IPS-20b (cell line): ENCODE results near the gene WBP1.
"Not testable (repeated sequence)": the region's sequence is repeated elsewhere in the genome, so short reads cannot be mapped to it uniquely, and the experiment has no call there.

Experiments
- H3K27ac ChIP-seq: one replicate; pipeline ENCODE4 v1.5.1; 2013; ENCODE audit warnings: low read length
- H3K27me3 ChIP-seq: 2 replicates; pipeline ENCODE4 v1.6.1; 2013; ENCODE audit warnings: mild to moderate bottlenecking, low read length, inconsistent platforms; ENCODE audit not compliant: insufficient read depth
- H3K36me3 ChIP-seq: 2 replicates; pipeline ENCODE4 v1.6.1; 2013; ENCODE audit warnings: low read depth, mild to moderate bottlenecking, inconsistent platforms, low read length, moderate library complexity; ENCODE audit not compliant: insufficient read depth
- H3K4me1 ChIP-seq: 2 replicates; pipeline ENCODE4 v1.6.1; 2013; ENCODE audit warnings: mild to moderate bottlenecking, control low read depth, inconsistent platforms, low read length, moderate library complexity; ENCODE audit not compliant: insufficient read depth
- H3K4me3 ChIP-seq: 2 replicates; pipeline ENCODE4 v1.5.1; 2013; ENCODE audit warnings: mild to moderate bottlenecking, low read length, inconsistent platforms
- H3K9ac ChIP-seq: 2 replicates; pipeline ENCODE4 v1.6.1; 2013; ENCODE audit warnings: low read depth, mild to moderate bottlenecking, inconsistent platforms, low read length, moderate library complexity
- H3K9me3 ChIP-seq: 2 replicates; pipeline ENCODE4 v1.6.1; 2013; ENCODE audit warnings: mild to moderate bottlenecking, low read depth, low read length, inconsistent platforms; ENCODE audit not compliant: insufficient read depth

The WBP1 gene

GRCh38 chr2:74474481-74474880, 16.2 kb downstream of the WBP1 start:
- Histone ChIP-seq H3K27ac (no peak overlapping the region), H3K9me3 (no peaks in the 10 kb centered on the region), H3K27me3 (no peaks in the 10 kb centered on the region), H3K4me3 (no peak overlapping the region), H3K4me1 (no peaks in the 10 kb centered on the region; the same call in 1 of the 2 replicates), H3K9ac (no peak overlapping the region), H3K36me3 (peaks cover 22% of the 10 kb centered on the region)

- no peak overlapping the region for H3K4me3 ChIP-seq
- no peaks in the 10 kb centered on the region for H3K27me3 ChIP-seq
- H3K27ac ChIP-seq, result no peak overlapping the region
- peaks cover 25% of the 10 kb centered on the region for H3K36me3 ChIP-seq
- no peaks in the 10 kb centered on the region for H3K9me3 ChIP-seq
- no peak overlapping the region for H3K9ac ChIP-seq
- no peaks in the 10 kb centered on the region; the same call in 1 of the 2 replicates for H3K4me1 ChIP-seq
These were observed 16.7 kb downstream of the WBP1 start for GRCh38 chr2:74474899-74475298.

DNA sequence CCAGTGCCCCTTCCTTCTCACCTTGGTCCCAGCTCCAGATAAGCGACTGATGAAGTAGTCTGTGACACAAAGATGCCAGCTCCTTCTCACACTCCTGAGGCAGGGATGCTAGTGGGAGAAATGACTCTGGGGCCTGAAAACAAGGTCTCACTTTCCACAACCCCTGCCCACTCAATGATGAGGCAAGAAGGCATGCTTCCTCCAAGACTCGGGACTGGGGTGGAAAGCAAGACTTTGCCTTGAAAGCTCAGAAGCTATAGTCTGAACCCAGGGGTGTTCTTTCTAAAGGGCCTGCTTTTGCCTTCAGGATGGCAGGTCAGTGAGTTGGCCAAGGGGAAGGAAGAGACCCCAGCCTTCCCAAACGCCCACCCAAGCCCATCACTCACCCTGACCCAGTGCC, 23.2 kb downstream of the WBP1 start:
- Histone ChIP-seq H3K27ac (no peak overlapping the region), H3K36me3 (peaks cover 27% of the 10 kb centered on the region), H3K4me3 (peak overlapping the region; percentile 97), H3K4me1 (no peaks in the 10 kb centered on the region; the same call in 1 of the 2 replicates), H3K9me3 (no peaks in the 10 kb centered on the region), H3K27me3 (no peaks in the 10 kb centered on the region), H3K9ac (peak overlapping the region; percentile 96; the same call in 1 of the 2 replicates)

DNA sequence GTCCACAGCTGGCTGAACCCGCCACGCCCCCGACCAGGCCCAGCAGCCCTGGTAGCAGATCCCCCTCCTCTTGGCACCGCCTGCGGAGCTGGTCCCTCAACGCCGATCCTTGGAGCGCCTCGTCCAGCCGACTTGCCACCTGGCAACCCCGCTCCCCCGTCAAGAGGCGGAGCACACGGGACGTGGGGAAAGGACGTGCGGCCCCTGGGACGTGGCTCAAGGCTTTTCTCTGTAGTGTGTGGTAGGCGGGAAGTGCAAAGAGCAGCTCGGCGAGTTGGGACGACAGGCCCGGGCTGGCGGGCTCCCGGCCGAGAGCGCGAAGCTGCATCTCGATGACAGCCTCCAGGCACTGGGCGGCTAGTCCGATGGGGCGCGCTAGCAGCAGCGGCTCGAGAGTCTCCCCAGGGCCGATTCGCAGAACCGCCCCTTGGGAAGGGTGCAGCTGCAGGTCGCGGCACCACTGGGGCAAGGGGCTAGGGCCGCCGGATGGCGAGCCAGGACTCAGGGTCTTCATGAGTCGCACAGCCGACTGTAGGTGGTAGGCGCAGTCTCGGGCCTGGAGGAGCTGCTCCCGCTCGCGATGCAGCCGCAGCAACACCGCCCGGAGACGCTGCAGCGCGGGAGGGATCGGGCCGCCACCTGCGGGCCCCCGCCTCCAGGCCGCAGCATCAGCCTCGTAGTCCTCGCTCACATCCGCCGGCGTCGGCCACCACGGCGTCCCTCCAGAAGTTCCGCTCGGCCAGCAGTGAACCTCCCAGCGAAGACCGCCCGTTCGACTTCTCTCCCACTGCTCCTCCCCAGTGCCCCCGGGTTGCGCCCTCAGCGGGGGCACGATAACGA, 23.9 kb downstream of the WBP1 start:
- Histone ChIP-seq H3K9me3 (no peaks in the 10 kb centered on the region), H3K4me1 (no peaks in the 10 kb centered on the region; the same call in 1 of the 2 replicates), H3K27ac (peak overlapping the region; percentile 98), H3K36me3 (peaks cover 30% of the 10 kb centered on the region), H3K4me3 (peak overlapping the region; percentile 97), H3K27me3 (no peaks in the 10 kb centered on the region), H3K9ac (peak overlapping the region; percentile 96; the same call in 1 of the 2 replicates)

DNA sequence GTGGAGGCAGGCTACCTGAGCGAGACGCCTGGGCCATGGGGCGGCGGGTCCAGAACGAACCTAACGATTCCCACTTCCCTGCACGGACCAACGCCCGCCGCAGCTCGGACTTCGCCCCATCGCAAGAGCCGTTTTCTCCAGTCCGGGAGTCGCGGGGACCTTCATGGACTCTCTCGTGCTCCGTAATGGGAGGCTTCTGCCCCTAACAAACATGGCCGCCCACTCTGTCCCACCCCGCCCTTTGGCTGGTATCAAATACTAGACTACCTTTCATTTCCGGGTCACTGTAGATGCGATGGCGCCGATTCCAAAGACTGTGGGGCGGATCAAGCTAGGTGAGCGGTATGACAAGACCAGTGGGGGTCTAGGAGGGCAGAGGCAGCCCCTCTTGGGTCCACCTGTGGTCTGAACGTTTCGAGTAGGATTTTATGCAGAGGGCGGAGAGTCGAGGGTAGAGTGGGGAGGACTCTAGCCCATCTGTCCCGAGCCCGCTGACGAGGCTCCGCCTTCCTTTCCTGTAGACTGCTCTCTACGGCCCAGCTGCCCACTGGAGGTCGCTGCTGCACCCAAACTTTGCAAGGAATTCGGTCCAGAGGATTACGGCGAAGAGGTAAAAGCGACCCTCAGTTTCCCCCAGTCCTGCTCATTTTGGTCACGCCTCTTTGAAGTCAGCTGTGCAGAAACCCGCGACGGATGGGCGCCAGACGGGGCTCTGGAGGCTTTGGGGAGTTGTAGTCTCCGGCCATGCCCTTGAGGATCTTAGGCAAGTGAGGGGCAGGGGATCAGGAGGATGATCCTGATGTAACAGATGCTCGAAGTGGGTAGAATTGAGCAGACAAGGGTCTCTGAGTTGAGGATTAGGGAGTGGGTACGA, 24.8 kb downstream of the WBP1 start, which contains the start of the genes CCDC142 and TTC31:
Gene CCDC142 (minus strand): TSS at position 198 of the 874 bp plus-strand sequence. CDS start 161 bp downstream, at position 37.
Gene TTC31 (plus strand): TSS at position 281 of the 874 bp plus-strand sequence. CDS start 15 bp downstream, at position 296.
- Histone ChIP-seq H3K27me3 (no peaks in the 10 kb centered on the region), H3K4me3 (peak within 1 kb of the TSS; percentile 97), H3K36me3 (peaks cover 26% of the 10 kb centered on the region), H3K9me3 (no peaks in the 10 kb centered on the region), H3K9ac (peak within 1 kb of the TSS; percentile 96), H3K27ac (peak within 1 kb of the TSS; percentile 98), H3K4me1 (no peaks in the 10 kb centered on the region; the same call in 1 of the 2 replicates)

- H3K36me3 ChIP-seq, result peaks cover 26% of the 10 kb centered on the region
- not testable (repeated sequence) for H3K27ac ChIP-seq, H3K9me3 ChIP-seq
These were observed 25.5 kb downstream of the WBP1 start for GRCh38 chr2:74483675-74484164.

DNA sequence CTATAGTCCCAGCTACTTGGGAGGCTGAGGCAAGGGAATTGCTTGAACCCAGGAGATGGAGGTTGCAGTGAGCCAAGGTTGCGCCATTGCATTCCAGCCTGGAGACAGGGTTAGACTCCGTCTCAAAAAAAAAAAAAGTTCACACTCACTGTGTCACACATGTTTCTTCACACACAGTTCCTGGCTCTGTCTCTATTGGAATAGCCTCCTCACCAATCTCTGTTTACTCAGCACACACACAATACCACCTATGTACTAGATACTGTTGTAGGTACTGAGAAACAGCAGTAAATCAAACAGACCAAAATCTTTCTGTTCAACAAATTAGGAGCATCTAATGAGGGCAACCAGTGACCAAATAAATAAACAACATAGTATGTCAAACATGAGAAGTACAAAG, 27.9 kb downstream of the WBP1 start:
- Histone ChIP-seq H3K4me3 (no peak overlapping the region), H3K36me3 (peaks cover 21% of the 10 kb centered on the region), H3K27ac (no peak overlapping the region), H3K4me1 (no peaks in the 10 kb centered on the region; the same call in 1 of the 2 replicates), H3K9ac (no peak overlapping the region), H3K9me3 (no peaks in the 10 kb centered on the region), H3K27me3 (no peaks in the 10 kb centered on the region)

More at GRCh38 chr2:74483675-74484164, 25.5 kb downstream of the WBP1 start:
- H3K4me3 ChIP-seq, result peak overlapping the region; percentile 97
- H3K27me3 ChIP-seq, H3K4me1 ChIP-seq: not testable (repeated sequence)
- H3K9ac ChIP-seq, result peak overlapping the region; percentile 96; the same call in 1 of the 2 replicates

DNA sequence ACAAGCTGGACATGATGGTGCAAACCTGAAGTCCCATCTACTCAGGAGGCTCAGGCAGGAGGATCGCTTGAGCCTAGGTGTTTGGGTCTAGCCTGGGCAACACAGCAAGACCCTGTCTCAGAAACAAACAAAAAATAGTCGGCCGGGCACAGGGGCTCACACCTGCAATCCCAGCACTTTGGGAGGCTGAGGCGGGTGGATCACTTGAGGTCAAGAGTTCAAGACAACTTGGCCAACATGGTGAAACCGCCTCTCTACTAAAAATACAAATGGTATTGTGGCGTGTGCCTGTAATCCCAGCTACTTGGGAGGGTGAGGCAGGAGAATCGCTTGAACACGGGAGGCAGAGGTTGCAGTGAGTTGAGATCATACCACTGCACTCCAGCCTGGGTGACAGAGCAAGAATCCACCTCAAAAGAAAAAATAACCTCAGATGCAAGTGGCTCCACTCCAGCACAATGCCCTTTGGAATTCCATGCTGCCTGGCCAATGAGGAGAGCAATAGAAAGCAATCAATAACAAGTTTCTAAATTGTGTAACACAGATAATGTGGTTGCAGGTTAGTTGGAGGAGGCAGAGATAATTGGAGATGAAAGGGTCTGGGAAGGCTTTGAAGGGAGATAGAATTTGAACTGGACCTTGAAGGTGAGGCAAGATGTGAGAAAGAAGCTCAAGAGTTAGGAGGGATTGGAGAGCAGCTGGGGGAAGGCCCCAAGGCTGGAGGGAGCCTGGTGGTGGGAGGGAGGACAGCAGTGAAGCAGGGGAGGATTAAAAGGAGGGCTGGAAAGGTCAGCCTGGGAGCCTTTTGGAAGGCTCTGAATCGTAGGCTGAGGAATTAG, 30.6 kb downstream of the WBP1 start:
- no peak overlapping the region for H3K4me3 ChIP-seq
- H3K9ac ChIP-seq, result no peak overlapping the region
- no peaks in the 10 kb centered on the region for H3K4me1 ChIP-seq
- H3K9me3 ChIP-seq, result no peaks in the 10 kb centered on the region
- H3K36me3 ChIP-seq, result peaks cover 47% of the 10 kb centered on the region
- 0 out of 2 replicates have a peak, but pooled peaks cover 3% of the 10 kb centered on the region for H3K27me3 ChIP-seq
- no peak overlapping the region for H3K27ac ChIP-seq

DNA sequence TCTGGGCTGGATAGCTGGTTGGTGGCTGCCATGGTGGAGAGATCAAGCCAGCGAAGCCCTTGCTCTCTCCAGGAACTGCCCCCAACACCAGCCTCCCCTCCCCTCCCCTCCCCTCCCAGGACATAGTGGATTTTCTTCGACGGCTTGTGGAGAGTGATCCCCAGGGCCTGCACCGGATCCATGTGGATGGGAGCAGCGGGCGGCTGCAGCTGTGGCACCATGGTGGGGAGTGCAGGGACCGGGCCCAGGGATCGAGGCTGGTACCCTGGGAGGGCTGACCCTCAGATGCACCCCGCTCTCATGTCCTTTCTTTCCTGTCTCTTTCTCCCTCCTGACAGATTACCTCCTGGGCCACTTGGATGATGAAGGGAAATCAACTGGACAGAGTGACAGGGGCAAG, 31.7 kb downstream of the WBP1 start:
- H3K9me3 ChIP-seq, result no peaks in the 10 kb centered on the region
- H3K4me1 ChIP-seq, result no peaks in the 10 kb centered on the region
- H3K27ac ChIP-seq, result no peak overlapping the region
- peaks cover 53% of the 10 kb centered on the region for H3K36me3 ChIP-seq
- peaks cover 12% of the 10 kb centered on the region; the same call in 1 of the 2 replicates for H3K27me3 ChIP-seq
- no peak overlapping the region for H3K9ac ChIP-seq
- H3K4me3 ChIP-seq, result no peak overlapping the region

DNA sequence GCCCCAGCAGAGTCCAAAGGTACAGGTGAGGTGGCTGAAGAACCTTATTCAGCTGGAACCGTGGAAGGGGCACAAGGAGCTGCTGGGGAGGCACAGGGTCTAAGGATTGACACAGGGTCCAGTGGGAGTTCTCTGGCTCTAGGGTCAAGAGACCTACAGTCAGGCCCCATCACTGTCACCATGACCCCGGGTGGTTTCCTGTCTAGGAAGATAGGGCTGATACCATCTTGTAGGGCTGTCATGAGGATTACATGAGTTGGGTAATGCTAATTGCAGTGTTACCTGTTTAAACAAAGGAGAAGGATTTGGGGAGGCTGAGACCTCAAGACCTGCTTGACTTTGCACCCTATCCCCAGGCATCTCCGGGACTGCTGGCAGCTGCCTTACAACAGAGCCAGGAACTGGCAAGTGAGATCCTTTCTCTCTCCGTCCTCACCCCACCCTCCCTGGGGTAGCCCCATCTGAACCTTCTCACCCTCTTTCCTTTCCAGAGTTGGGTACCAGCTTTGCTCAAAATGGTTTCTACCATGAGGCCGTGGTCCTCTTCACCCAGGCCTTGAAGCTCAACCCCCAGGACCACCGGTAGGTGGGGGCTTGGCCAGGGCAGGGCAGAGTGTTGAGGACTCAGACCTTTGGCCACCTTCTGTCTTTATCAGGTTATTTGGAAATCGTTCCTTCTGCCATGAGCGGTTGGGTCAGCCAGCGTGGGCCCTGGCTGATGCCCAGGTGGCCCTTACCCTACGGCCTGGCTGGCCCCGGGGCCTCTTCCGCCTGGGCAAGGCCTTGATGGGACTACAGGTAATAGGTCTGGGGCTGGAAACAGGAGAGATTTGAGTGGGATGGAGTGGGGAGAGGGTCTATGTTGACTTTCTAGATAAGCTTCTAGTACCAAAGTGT, 33.7 kb downstream of the WBP1 start:
- Histone ChIP-seq H3K4me1 (no peaks in the 10 kb centered on the region), H3K27ac (no peak overlapping the region), H3K4me3 (no peak overlapping the region), H3K9me3 (no peaks in the 10 kb centered on the region; the same call in 1 of the 2 replicates), H3K36me3 (peaks cover 42% of the 10 kb centered on the region), H3K9ac (no peak overlapping the region), H3K27me3 (peaks cover 32% of the 10 kb centered on the region)
